ENCODE data around the gene KRTDAP. TPM values are rescaled to one million over a fixed set of nuclear protein-coding genes. Genes with fewer than 3 reads are reported as not detected.

Gene KRTDAP
- not detected in 5 replicates for total RNA-seq (2022; extraction: Qiagen RNA extraction)

DNA sequence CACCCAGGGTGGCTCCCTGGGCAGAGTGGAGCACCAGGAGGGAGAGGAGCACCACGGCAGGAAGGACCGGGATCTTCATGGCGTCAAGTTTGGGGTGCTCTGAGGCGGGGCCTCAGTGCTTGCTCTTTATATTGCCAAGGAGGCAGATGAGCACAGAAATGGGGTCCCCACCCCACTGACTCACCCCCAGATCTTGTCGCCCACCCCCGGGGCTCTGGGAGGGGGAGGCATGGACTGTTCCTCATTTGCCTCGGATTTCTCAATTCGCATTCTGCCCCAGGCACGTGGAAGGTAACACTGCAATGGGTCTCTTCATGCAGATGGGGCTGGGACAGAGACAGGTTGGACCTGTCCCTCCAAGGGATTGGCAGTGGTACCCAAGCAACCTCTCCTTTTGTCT is at the start of gene KRTDAP:
TSS of gene KRTDAP (minus strand) at position 101 of the 400 bp plus-strand sequence. CDS start at position 79, 22 bp downstream.

DNA sequence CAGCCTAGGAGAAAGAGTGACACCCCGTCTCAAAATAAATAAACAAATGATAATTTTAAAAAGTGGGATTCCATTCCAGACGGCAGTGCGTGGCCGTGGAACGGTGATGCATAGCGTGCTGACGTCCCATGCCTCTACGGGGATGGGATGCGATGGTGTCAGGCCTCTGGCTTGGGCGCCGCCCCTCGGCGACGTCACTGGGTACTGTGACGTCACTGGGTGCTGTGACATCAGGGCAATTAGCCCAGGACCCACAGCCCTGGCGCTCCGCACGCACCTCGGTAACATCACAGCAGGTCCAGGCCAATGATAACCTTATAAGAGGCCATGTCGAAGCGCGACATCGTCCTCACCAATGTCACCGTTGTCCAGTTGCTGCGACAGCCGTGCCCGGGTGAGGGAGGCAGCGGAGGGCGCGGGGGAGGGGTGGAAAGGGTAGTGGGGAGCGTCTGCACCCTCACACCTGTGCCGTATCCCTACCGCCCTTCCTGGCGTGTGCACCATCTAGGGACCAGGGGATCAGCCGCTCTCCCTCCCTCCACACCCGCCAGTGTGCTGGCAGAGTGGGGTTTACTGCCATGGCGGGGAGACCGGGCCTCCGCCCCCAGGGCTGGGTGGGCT is 43.0 kb upstream of the KRTDAP start, which contains the start of gene GAPDHS:
TSS of gene GAPDHS (plus strand) at position 256 of the 621 bp plus-strand sequence. CDS start at position 328, 72 bp downstream.

DNA sequence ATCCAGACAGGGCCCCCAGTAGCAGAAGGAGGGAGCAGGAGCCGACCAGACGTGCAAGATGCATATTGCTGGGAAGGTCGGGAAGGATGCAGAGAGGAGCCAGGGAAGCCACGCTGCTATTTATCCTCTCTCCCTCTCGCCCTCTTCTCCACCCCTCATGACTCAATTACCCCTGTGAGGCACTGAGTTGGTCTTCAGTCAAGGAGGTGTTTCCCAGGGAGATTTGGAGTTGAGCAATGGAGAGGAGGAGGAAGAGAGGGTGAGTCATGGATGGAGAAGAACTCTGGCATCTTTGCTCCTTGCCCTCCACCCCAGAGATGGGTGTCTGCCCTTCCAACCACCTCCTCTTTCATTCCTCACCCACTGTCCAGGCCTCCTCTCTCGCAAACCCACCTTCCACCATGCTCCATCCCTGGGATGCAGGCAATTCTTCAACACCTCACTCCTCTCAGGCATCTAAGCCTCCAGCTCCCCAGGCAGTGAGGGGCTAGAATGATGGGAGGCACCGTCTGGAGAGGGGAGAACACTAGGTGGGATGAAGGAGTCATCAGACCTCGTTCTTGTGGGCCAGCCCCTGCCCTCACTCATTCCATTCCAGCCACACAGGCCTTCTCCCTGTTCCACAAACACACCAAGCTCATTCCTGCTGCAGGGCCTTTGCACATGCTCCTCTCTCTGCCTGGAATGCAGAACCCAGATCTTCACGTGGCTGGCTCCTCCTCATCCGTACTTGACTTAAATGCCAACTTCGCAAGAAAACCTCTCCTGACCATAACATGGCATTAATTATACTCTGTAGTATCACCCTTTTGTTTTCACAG is 38.2 kb upstream of the KRTDAP start, which contains the start of gene SBSN:
TSS of gene SBSN (minus strand) at position 94 of the 821 bp plus-strand sequence. CDS start at position 64, 30 bp downstream.

GRCh38 chr19:35513628-35514281 is 23.5 kb upstream of the KRTDAP start, which contains the start of gene DMKN:
Gene DMKN, minus strand, starts transcription at chr19:35513649. Its CDS starts 174 bp downstream, at chr19:35513475.

GRCh38 chr19:35447606-35448469 is 42.4 kb downstream of the KRTDAP start, which contains the start of gene FFAR2:
Gene FFAR2, plus strand, starts transcription at chr19:35448257. Its CDS starts 1,458 bp downstream, at chr19:35449715.

Other genes starting within 250 kb of the KRTDAP start
- 8.1 to 11.4 TPM (median 9.9 TPM) in 5 replicates for gene LSR, start 241.5 kb downstream of the KRTDAP start, total RNA-seq (2022; extraction: Qiagen RNA extraction)
- gene USF2, start 221.5 kb downstream of the KRTDAP start, total RNA-seq (2022; extraction: Qiagen RNA extraction), result 111 to 164 TPM (median 154 TPM) in 5 replicates
- 0.03 to 0.25 TPM (median 0.10 TPM) in 4 of 5 replicates, not detected in the other for gene HAMP, start 207.9 kb downstream of the KRTDAP start, total RNA-seq (2022; extraction: Qiagen RNA extraction)
- 0.03 to 0.10 TPM in 2 of 5 replicates, not detected in the others for gene MAG, start 198.3 kb downstream of the KRTDAP start, total RNA-seq (2022; extraction: Qiagen RNA extraction)
- 0.71 to 1.6 TPM (median 0.89 TPM) in 5 replicates for gene CD22, start 161.3 kb downstream of the KRTDAP start, total RNA-seq (2022; extraction: Qiagen RNA extraction)
- gene FFAR1, start 142.6 kb downstream of the KRTDAP start, total RNA-seq (2022; extraction: Qiagen RNA extraction), result 0.02 to 0.06 TPM (median 0.03 TPM) in 4 of 5 replicates, not detected in the other
- gene FFAR3, start 132.0 kb downstream of the KRTDAP start, total RNA-seq (2022; extraction: Qiagen RNA extraction), result 0.08 TPM in 1 of 5 replicates, not detected in the others
- 0.03 TPM in 1 of 5 replicates, not detected in the others for gene GPR42, start 119.4 kb downstream of the KRTDAP start, total RNA-seq (2022; extraction: Qiagen RNA extraction)
- gene FFAR2, start 42.2 kb downstream of the KRTDAP start, total RNA-seq (2022; extraction: Qiagen RNA extraction), result 0.02 TPM in 1 of 5 replicates, not detected in the others
- 34.4 to 41.4 TPM (median 35.8 TPM) in 5 replicates for gene DMKN, start 23.2 kb upstream of the KRTDAP start, total RNA-seq (2022; extraction: Qiagen RNA extraction)
- 3.5 to 4.0 TPM (median 3.9 TPM) in 5 replicates for gene SBSN, start 37.8 kb upstream of the KRTDAP start, total RNA-seq (2022; extraction: Qiagen RNA extraction)
- gene GAPDHS, start 43.0 kb upstream of the KRTDAP start, total RNA-seq (2022; extraction: Qiagen RNA extraction), result 0.08 to 0.14 TPM (median 0.10 TPM) in 5 replicates
- 346 to 443 TPM (median 420 TPM) in 5 replicates for gene TMEM147, start 55.2 kb upstream of the KRTDAP start, total RNA-seq (2022; extraction: Qiagen RNA extraction)
- 0.06 to 0.14 TPM (median 0.13 TPM) in 4 of 5 replicates, not detected in the other for gene ATP4A, start 73.2 kb upstream of the KRTDAP start, total RNA-seq (2022; extraction: Qiagen RNA extraction)
- gene PMIS2, start 95.7 kb upstream of the KRTDAP start, total RNA-seq (2022; extraction: Qiagen RNA extraction), result not detected in 5 replicates
- 11.1 to 17.3 TPM (median 14.6 TPM) in 5 replicates for gene HAUS5, start 122.3 kb upstream of the KRTDAP start, total RNA-seq (2022; extraction: Qiagen RNA extraction)
- 150 to 223 TPM (median 210 TPM) in 5 replicates for gene RBM42, start 138.6 kb upstream of the KRTDAP start, total RNA-seq (2022; extraction: Qiagen RNA extraction)
- gene ETV2, start 151.3 kb upstream of the KRTDAP start, total RNA-seq (2022; extraction: Qiagen RNA extraction), result 1.7 to 3.4 TPM (median 2.7 TPM) in 5 replicates
- 1,342 to 1,451 TPM (median 1,370 TPM) in 5 replicates for gene COX6B1, start 157.9 kb upstream of the KRTDAP start, total RNA-seq (2022; extraction: Qiagen RNA extraction)
- 0.55 to 1.1 TPM (median 1.1 TPM) in 5 replicates for gene UPK1A, start 176.1 kb upstream of the KRTDAP start, total RNA-seq (2022; extraction: Qiagen RNA extraction)
- gene ZBTB32, start 214.1 kb upstream of the KRTDAP start, total RNA-seq (2022; extraction: Qiagen RNA extraction), result 0.05 TPM in 1 of 5 replicates, not detected in the others
- 49.7 to 60.0 TPM (median 57.9 TPM) in 5 replicates for gene KMT2B, start 227.5 kb upstream of the KRTDAP start, total RNA-seq (2022; extraction: Qiagen RNA extraction)